ENCODE results near the gene LPCAT1. TPM values are rescaled to one million over a fixed set of nuclear protein-coding genes. Genes with fewer than 3 reads are reported as not detected.
A peak's percentile ranks its signal among the peaks of the same experiment; 100 is the strongest.

The LPCAT1 gene
- total and polyA plus RNA-seq, 2 of the 13 experiments (the other 11 are each of a cell fraction or from before 2014, with no cell fraction given) = 29.8 to 90.6 TPM

- TF ChIP-seq IKZF4 (CRISPR knock-in tag; IDR thresholded peaks at IDR 0.05; ENCODE audit: borderline replicate concordance, low read depth, not compliant biosample characterization) (no peak), RELA (CRISPR knock-in tag; IDR thresholded peaks at IDR 0.05) (no peak), FUBP1 (CRISPR knock-in tag; IDR thresholded peaks at IDR 0.05; ENCODE audit: borderline replicate concordance) (no peak), SNAPC4 (CRISPR knock-in tag; IDR thresholded peaks at IDR 0.05) (no peak), ZGPAT (CRISPR knock-in tag; IDR thresholded peaks at IDR 0.05) (peak; percentile 80), NFKB2 (CRISPR knock-in tag; IDR thresholded peaks at IDR 0.05; ENCODE audit: borderline replicate concordance) (no peak), ZNF687 (CRISPR knock-in tag; IDR thresholded peaks at IDR 0.05) (peak; percentile 89), ZEB1 (IDR thresholded peaks at IDR 0.05; ENCODE audit: insufficient replicate concordance, low read depth) (peak; percentile 70), BCLAF1 (IDR thresholded peaks at IDR 0.05) (no peak), IRF9 (CRISPR knock-in tag; IDR thresholded peaks at IDR 0.05; ENCODE audit: borderline replicate concordance) (0 out of 2 replicates have a peak, but pooled peaks have one; percentile 55)
These were observed 40.5 kb upstream of the LPCAT1 start (continued) for GRCh38 chr5:1564182-1564748.

Data from HepG2 (cell line).